ENCODE measurements around the gene ZNF396.

ZNF396 gene

GRCh38 chr18:35334212-35334611 is 42.9 kb downstream of the ZNF396 start:
- no peak for DNase-seq

- DNase-seq = no peak
Observed at GRCh38 chr18:35331367-35332087, 45.6 kb downstream of the ZNF396 start.

- no peak for DNase-seq
Observed at GRCh38 chr18:35328868-35329267, 48.3 kb downstream of the ZNF396 start.

GRCh38 chr18:35326695-35327387 is 50.3 kb downstream of the ZNF396 start:
- DNase-seq = no peak

- DNase-seq = no peak
Observed at GRCh38 chr18:35324926-35325655, 52.0 kb downstream of the ZNF396 start.

- no peak for DNase-seq
Observed at GRCh38 chr18:35322486-35323458, 54.4 kb downstream of the ZNF396 start.
